ENCODE results near the gene COLGALT1. TPM values are rescaled to one million over a fixed set of nuclear protein-coding genes. Genes with fewer than 3 reads are reported as not detected.
A peak's percentile ranks its signal among the peaks of the same experiment; 100 is the strongest.

The COLGALT1 gene
- total and polyA plus RNA-seq, 5 donors from 2014 or later: 17.1 to 40.6 (median 18.3) TPM

GRCh38 chr19:17553256-17553655 lies 2.2 kb upstream of the COLGALT1 start:
- no peaks in the 10 kb centered on the region for H3K9me3 Mint-ChIP-seq
- H3K36me3 Mint-ChIP-seq: no peaks in the 10 kb centered on the region
- H3K27me3 ChIP-seq (ENCODE audit: control insufficient read depth, insufficient read depth, low read length): no peaks in the 10 kb centered on the region
- DNase-seq (no peak), ATAC-seq (ENCODE audit: low read depth in 2 of 2) (no peak)
- H3K36me3 ChIP-seq (ENCODE audit: control insufficient read depth, insufficient read depth, low read length): no peaks in the 10 kb centered on the region
- peak overlapping the region in 1 of 4 donors; percentile 33 for H3K4me3 Mint-ChIP-seq
- H3K4me3 ChIP-seq (ENCODE audit: low read depth, low read length): no peak overlapping the region
- no peak overlapping the region for H3K27ac ChIP-seq (ENCODE audit: insufficient read depth, low read length, poor library complexity, severe bottlenecking)
- peaks cover 19% of the 10 kb centered on the region for H3K4me1 ChIP-seq (ENCODE audit: control insufficient read depth, insufficient read depth, low read length, poor library complexity, severe bottlenecking)
- H3K27me3 Mint-ChIP-seq: peaks cover 4% of the 10 kb centered on the region
- peaks cover 0 to 24% (median 8%) of the 10 kb centered on the region in 4 donors for H3K4me1 Mint-ChIP-seq
- H3K27ac Mint-ChIP-seq: no peak overlapping the region
- H3K9me3 ChIP-seq (ENCODE audit: control insufficient read depth in 2 of 2, low read length in 2 of 2): no peaks in the 10 kb centered on the region

DNA sequence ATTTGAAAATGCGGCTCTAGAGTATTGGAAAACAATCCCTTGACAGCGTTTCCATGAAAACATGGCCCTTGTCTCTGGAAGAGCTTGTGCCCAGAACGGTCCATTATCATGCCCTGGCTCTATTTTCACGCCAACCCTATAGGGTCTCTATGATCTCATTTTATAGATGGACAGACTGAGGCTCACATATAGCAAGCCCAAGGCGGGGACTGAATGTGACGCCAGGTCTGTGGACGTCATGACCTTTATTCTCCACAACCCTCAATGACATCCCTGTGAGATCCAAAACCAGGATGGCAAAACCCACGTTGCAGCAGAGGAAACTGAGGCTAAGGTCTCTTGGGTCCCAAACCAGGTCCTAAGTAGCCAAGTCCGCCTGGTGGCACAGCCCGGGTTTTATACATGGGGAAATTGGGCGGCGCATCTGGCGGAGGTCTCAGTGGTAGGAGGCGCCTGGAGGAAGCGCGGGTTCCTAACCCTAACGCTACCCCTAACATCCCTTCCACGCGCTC lies 425 bp upstream of the COLGALT1 start:
- H3K4me3 ChIP-seq (ENCODE audit: low read depth, low read length): peak overlapping the region; percentile 63
- peak overlapping the region; percentile 47 for H3K27ac ChIP-seq (ENCODE audit: insufficient read depth, low read length, poor library complexity, severe bottlenecking)
- H3K27me3 ChIP-seq (ENCODE audit: control insufficient read depth, insufficient read depth, low read length): no peaks in the 10 kb centered on the region
- peaks cover 5% of the 10 kb centered on the region for H3K36me3 Mint-ChIP-seq
- peaks cover 0 to 29% (median 9%) of the 10 kb centered on the region in 4 donors for H3K4me1 Mint-ChIP-seq
- H3K27me3 Mint-ChIP-seq: peaks cover 4% of the 10 kb centered on the region
- peak overlapping the region; percentile 41 to 83 (median 75) for H3K27ac Mint-ChIP-seq
- DNase-seq: no peak
- H3K9me3 Mint-ChIP-seq: no peaks in the 10 kb centered on the region
- peaks cover 19% of the 10 kb centered on the region for H3K4me1 ChIP-seq (ENCODE audit: control insufficient read depth, insufficient read depth, low read length, poor library complexity, severe bottlenecking)
- peaks cover 14% of the 10 kb centered on the region for H3K36me3 ChIP-seq (ENCODE audit: control insufficient read depth, insufficient read depth, low read length)
- H3K4me3 Mint-ChIP-seq: peak overlapping the region; percentile 76 to 92 (median 86)
- no peaks in the 10 kb centered on the region for H3K9me3 ChIP-seq (ENCODE audit: control insufficient read depth in 2 of 2, low read length in 2 of 2)
- ATAC-seq (ENCODE audit: low read depth in 2 of 2): no peak

- Histone ChIP-seq H3K27me3 (ENCODE audit: control insufficient read depth, insufficient read depth, low read length) (no peaks in the 10 kb centered on the region), H3K36me3 (ENCODE audit: control insufficient read depth, insufficient read depth, low read length) (peaks cover 19% of the 10 kb centered on the region), H3K4me1 (ENCODE audit: control insufficient read depth, insufficient read depth, low read length, poor library complexity, severe bottlenecking) (peaks cover 19% of the 10 kb centered on the region), H3K27ac (ENCODE audit: insufficient read depth, low read length, poor library complexity, severe bottlenecking) (peak overlapping the region; percentile 18), H3K4me3 (ENCODE audit: low read depth, low read length) (peak overlapping the region; percentile 62), H3K9me3 (ENCODE audit: control insufficient read depth in 2 of 2, low read length in 2 of 2) (no peaks in the 10 kb centered on the region)
- peak overlapping the region; percentile 85 to 89 (median 88) for H3K4me3 Mint-ChIP-seq
- DNase-seq (peak in 2 of 3 donors; percentile 24 to 41), ATAC-seq (ENCODE audit: low read depth in 2 of 2) (peak in 1 of 2 donors; percentile 5)
- H3K27me3 Mint-ChIP-seq: peaks cover 4% of the 10 kb centered on the region
- H3K4me1 Mint-ChIP-seq: peaks cover 0 to 32% (median 10%) of the 10 kb centered on the region in 4 donors
- H3K9me3 Mint-ChIP-seq: no peaks in the 10 kb centered on the region
- peaks cover 9% of the 10 kb centered on the region for H3K36me3 Mint-ChIP-seq
- H3K27ac Mint-ChIP-seq: peak overlapping the region; percentile 20 to 74 (median 43)
These were observed 722 bp downstream of the COLGALT1 start for GRCh38 chr19:17555929-17556813.

- Mint-ChIP-seq H3K4me3 (peak overlapping the region; percentile 85 to 89 (median 88)), H3K27ac (peak overlapping the region; percentile 32 to 74 (median 40)), H3K27me3 (peaks cover 4% of the 10 kb centered on the region), H3K36me3 (peaks cover 12% of the 10 kb centered on the region), H3K4me1 (peaks cover 0 to 36% (median 10%) of the 10 kb centered on the region in 4 donors), H3K9me3 (no peaks in the 10 kb centered on the region)
- Histone ChIP-seq H3K9me3 (ENCODE audit: control insufficient read depth in 2 of 2, low read length in 2 of 2) (no peaks in the 10 kb centered on the region), H3K4me3 (ENCODE audit: low read depth, low read length) (peak overlapping the region; percentile 62), H3K27me3 (ENCODE audit: control insufficient read depth, insufficient read depth, low read length) (no peaks in the 10 kb centered on the region), H3K4me1 (ENCODE audit: control insufficient read depth, insufficient read depth, low read length, poor library complexity, severe bottlenecking) (peaks cover 19% of the 10 kb centered on the region), H3K36me3 (ENCODE audit: control insufficient read depth, insufficient read depth, low read length) (peaks cover 24% of the 10 kb centered on the region), H3K27ac (ENCODE audit: insufficient read depth, low read length, poor library complexity, severe bottlenecking) (no peak overlapping the region)
- ATAC-seq (ENCODE audit: low read depth in 2 of 2): no peak
- no peak for DNase-seq
These were observed 1.5 kb downstream of the COLGALT1 start for GRCh38 chr19:17556995-17557394.

GRCh38 chr19:17557466-17557865 lies 2.0 kb downstream of the COLGALT1 start:
- no peak overlapping the region for H3K27ac Mint-ChIP-seq
- H3K27me3 Mint-ChIP-seq: peaks cover 4% of the 10 kb centered on the region
- H3K36me3 Mint-ChIP-seq: peaks cover 14% of the 10 kb centered on the region
- H3K4me1 ChIP-seq (ENCODE audit: control insufficient read depth, insufficient read depth, low read length, poor library complexity, severe bottlenecking): peaks cover 19% of the 10 kb centered on the region
- no peaks in the 10 kb centered on the region for H3K27me3 ChIP-seq (ENCODE audit: control insufficient read depth, insufficient read depth, low read length)
- H3K9me3 Mint-ChIP-seq: no peaks in the 10 kb centered on the region
- H3K4me1 Mint-ChIP-seq: peaks cover 0 to 38% (median 10%) of the 10 kb centered on the region in 4 donors
- H3K4me3 ChIP-seq (ENCODE audit: low read depth, low read length): no peak overlapping the region
- H3K4me3 Mint-ChIP-seq: peak overlapping the region in 3 of 4 donors; percentile 85 to 89 (median 88)
- no peak for DNase-seq
- H3K36me3 ChIP-seq (ENCODE audit: control insufficient read depth, insufficient read depth, low read length): peaks cover 24% of the 10 kb centered on the region
- no peaks in the 10 kb centered on the region for H3K9me3 ChIP-seq (ENCODE audit: control insufficient read depth in 2 of 2, low read length in 2 of 2)
- no peak for ATAC-seq (ENCODE audit: low read depth in 2 of 2)
- no peak overlapping the region for H3K27ac ChIP-seq (ENCODE audit: insufficient read depth, low read length, poor library complexity, severe bottlenecking)

DNA sequence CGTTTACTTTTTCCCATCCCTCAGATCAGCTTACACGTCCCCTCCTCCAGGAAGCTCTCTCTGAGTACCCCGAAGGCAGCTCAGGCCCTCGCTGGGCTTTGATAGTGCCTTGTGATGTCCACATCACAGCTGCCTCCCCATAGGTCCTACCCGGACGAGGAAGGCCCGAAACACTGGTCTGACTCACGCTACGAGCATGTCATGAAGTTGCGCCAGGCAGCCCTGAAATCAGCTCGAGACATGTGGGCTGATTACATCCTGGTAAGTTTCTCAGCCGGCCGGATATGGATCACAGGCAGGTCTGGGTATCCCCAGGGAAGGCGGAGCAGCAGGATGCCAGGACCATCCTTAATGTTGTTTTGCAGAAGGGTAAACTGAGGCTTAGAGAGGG lies 4.8 kb downstream of the COLGALT1 start:
- Mint-ChIP-seq H3K27ac (peak overlapping the region in 1 of 3 donors; percentile 8), H3K4me1 (peaks cover 0 to 36% (median 8%) of the 10 kb centered on the region in 4 donors), H3K9me3 (no peaks in the 10 kb centered on the region), H3K4me3 (peak overlapping the region in 1 of 4 donors; percentile 61), H3K36me3 (peaks cover 19% of the 10 kb centered on the region), H3K27me3 (peaks cover under 1% of the 10 kb centered on the region)
- Histone ChIP-seq H3K9me3 (ENCODE audit: control insufficient read depth in 2 of 2, low read length in 2 of 2) (no peaks in the 10 kb centered on the region), H3K36me3 (ENCODE audit: control insufficient read depth, insufficient read depth, low read length) (peaks cover 35% of the 10 kb centered on the region), H3K4me1 (ENCODE audit: control insufficient read depth, insufficient read depth, low read length, poor library complexity, severe bottlenecking) (peaks cover 14% of the 10 kb centered on the region), H3K27ac (ENCODE audit: insufficient read depth, low read length, poor library complexity, severe bottlenecking) (no peak overlapping the region), H3K4me3 (ENCODE audit: low read depth, low read length) (no peak overlapping the region), H3K27me3 (ENCODE audit: control insufficient read depth, insufficient read depth, low read length) (no peaks in the 10 kb centered on the region)
- ATAC-seq (ENCODE audit: low read depth in 2 of 2) (no peak), DNase-seq (no peak)

- ATAC-seq (ENCODE audit: low read depth in 2 of 2): no peak
- no peak overlapping the region for H3K4me3 ChIP-seq (ENCODE audit: low read depth, low read length)
- Mint-ChIP-seq H3K9me3 (no peaks in the 10 kb centered on the region), H3K27ac (no peak overlapping the region), H3K27me3 (no peaks in the 10 kb centered on the region), H3K36me3 (peaks cover 19% of the 10 kb centered on the region), H3K4me3 (no peak overlapping the region), H3K4me1 (peaks cover 0 to 24% (median 3%) of the 10 kb centered on the region in 4 donors)
- peaks cover 45% of the 10 kb centered on the region for H3K36me3 ChIP-seq (ENCODE audit: control insufficient read depth, insufficient read depth, low read length)
- no peaks in the 10 kb centered on the region for H3K27me3 ChIP-seq (ENCODE audit: control insufficient read depth, insufficient read depth, low read length)
- DNase-seq: no peak
- peaks cover under 1% of the 10 kb centered on the region for H3K4me1 ChIP-seq (ENCODE audit: control insufficient read depth, insufficient read depth, low read length, poor library complexity, severe bottlenecking)
- H3K9me3 ChIP-seq (ENCODE audit: control insufficient read depth in 2 of 2, low read length in 2 of 2): no peaks in the 10 kb centered on the region
- H3K27ac ChIP-seq (ENCODE audit: insufficient read depth, low read length, poor library complexity, severe bottlenecking): no peak overlapping the region
These were observed 6.6 kb downstream of the COLGALT1 start for GRCh38 chr19:17562097-17562496.
